Limb (tissue), 2 donors: ENCODE results near the gene TRABD2A.

Experiments used
- DNase-seq, 2 donors: peaks; one replicate each; pipeline ENCODE4 v3.0.0-alpha.2; 2016; ENCODE audit errors: extremely low spot score in 2 of 2

The TRABD2A gene

GRCh38 chr2:84850471-84850870 is 30.4 kb downstream of the TRABD2A start:
- no peak for DNase-seq

GRCh38 chr2:84849271-84849952 is 31.5 kb downstream of the TRABD2A start:
- DNase-seq = no peak

GRCh38 chr2:84847326-84848050 is 33.4 kb downstream of the TRABD2A start:
- no peak for DNase-seq

- DNase-seq = no peak
These were observed 34.1 kb downstream of the TRABD2A start for GRCh38 chr2:84846741-84847142.

- DNase-seq = no peak
These were observed 34.7 kb downstream of the TRABD2A start for GRCh38 chr2:84846041-84846663.

GRCh38 chr2:84844141-84844540 is 36.7 kb downstream of the TRABD2A start:
- no peak for DNase-seq

GRCh38 chr2:84841577-84841976 is 39.3 kb downstream of the TRABD2A start:
- no peak for DNase-seq

- no peak for DNase-seq
These were observed 40.6 kb downstream of the TRABD2A start for GRCh38 chr2:84840306-84840705.

GRCh38 chr2:84839851-84840250 is 41.0 kb downstream of the TRABD2A start:
- no peak for DNase-seq

GRCh38 chr2:84838434-84839145 is 42.3 kb downstream of the TRABD2A start:
- no peak for DNase-seq

GRCh38 chr2:84836215-84836614 is 44.7 kb downstream of the TRABD2A start:
- DNase-seq = no peak

- no peak for DNase-seq
These were observed 47.3 kb downstream of the TRABD2A start for GRCh38 chr2:84833481-84834150.

GRCh38 chr2:84832772-84833461 is 48.0 kb downstream of the TRABD2A start:
- no peak for DNase-seq

- no peak for DNase-seq
These were observed 50.0 kb downstream of the TRABD2A start for GRCh38 chr2:84830758-84831500.

- no peak for DNase-seq
These were observed 50.8 kb downstream of the TRABD2A start for GRCh38 chr2:84830095-84830494.

- no peak for DNase-seq
These were observed 51.2 kb downstream of the TRABD2A start for GRCh38 chr2:84829693-84830092.

- no peak for DNase-seq
These were observed 52.8 kb downstream of the TRABD2A start for GRCh38 chr2:84827978-84828575.

- no peak for DNase-seq
These were observed 57.1 kb downstream of the TRABD2A start for GRCh38 chr2:84823788-84824187.

GRCh38 chr2:84823229-84823628 is 57.7 kb downstream of the TRABD2A start:
- DNase-seq = no peak

- DNase-seq = no peak
These were observed 59.1 kb downstream of the TRABD2A start for GRCh38 chr2:84821806-84822205.
